ENCODE measurements around the gene LMNTD2. TPM values are rescaled to one million over a fixed set of nuclear protein-coding genes. Genes with fewer than 3 reads are reported as not detected.

LMNTD2 gene
- total and polyA plus RNA-seq, 2 of the 13 experiments (the other 11 are each of a cell fraction or from before 2014, with no cell fraction given) = 1.1 to 3.1 TPM

DNA sequence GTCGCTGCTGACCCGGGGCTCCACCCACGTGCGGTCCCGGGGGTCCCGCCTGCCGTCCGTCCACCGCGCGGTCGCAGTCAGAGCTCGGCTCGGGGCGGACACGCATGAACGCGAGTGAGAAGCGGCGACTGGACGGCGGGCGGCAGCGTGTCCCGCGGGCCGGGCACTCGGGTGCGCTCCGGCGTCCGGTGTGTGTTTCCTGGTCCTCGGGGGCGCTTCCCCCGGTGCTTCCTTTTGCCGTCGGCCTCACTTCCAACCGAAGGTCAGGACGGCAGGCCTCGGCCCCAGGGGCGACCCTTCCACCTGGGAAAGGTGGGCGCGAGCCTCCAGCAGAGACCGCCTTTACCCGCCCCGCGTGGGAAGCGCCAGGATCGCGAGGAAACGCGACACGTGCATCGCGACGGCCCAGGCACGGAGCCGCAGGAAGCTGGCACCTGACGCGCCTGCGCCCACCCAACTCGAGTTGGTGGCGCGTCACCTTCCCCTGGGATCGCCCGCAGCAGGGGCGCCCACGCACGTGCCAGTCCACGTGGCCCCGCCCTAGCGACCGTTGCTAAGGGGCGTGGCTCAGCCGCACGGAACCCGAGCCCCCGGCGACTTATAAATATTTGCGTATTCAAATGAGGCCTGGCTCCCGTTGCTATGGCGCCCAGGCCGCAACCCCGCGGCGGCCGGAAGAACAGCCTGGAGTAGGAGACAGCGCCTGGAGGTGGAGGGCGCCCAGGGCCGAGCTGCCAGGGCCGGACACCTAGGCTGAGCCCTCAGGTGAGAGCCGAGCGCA, 23.5 kb downstream of the LMNTD2 start, which contains the start of gene LRRC56 (continued):
- TF ChIP-seq, protein P1, sequence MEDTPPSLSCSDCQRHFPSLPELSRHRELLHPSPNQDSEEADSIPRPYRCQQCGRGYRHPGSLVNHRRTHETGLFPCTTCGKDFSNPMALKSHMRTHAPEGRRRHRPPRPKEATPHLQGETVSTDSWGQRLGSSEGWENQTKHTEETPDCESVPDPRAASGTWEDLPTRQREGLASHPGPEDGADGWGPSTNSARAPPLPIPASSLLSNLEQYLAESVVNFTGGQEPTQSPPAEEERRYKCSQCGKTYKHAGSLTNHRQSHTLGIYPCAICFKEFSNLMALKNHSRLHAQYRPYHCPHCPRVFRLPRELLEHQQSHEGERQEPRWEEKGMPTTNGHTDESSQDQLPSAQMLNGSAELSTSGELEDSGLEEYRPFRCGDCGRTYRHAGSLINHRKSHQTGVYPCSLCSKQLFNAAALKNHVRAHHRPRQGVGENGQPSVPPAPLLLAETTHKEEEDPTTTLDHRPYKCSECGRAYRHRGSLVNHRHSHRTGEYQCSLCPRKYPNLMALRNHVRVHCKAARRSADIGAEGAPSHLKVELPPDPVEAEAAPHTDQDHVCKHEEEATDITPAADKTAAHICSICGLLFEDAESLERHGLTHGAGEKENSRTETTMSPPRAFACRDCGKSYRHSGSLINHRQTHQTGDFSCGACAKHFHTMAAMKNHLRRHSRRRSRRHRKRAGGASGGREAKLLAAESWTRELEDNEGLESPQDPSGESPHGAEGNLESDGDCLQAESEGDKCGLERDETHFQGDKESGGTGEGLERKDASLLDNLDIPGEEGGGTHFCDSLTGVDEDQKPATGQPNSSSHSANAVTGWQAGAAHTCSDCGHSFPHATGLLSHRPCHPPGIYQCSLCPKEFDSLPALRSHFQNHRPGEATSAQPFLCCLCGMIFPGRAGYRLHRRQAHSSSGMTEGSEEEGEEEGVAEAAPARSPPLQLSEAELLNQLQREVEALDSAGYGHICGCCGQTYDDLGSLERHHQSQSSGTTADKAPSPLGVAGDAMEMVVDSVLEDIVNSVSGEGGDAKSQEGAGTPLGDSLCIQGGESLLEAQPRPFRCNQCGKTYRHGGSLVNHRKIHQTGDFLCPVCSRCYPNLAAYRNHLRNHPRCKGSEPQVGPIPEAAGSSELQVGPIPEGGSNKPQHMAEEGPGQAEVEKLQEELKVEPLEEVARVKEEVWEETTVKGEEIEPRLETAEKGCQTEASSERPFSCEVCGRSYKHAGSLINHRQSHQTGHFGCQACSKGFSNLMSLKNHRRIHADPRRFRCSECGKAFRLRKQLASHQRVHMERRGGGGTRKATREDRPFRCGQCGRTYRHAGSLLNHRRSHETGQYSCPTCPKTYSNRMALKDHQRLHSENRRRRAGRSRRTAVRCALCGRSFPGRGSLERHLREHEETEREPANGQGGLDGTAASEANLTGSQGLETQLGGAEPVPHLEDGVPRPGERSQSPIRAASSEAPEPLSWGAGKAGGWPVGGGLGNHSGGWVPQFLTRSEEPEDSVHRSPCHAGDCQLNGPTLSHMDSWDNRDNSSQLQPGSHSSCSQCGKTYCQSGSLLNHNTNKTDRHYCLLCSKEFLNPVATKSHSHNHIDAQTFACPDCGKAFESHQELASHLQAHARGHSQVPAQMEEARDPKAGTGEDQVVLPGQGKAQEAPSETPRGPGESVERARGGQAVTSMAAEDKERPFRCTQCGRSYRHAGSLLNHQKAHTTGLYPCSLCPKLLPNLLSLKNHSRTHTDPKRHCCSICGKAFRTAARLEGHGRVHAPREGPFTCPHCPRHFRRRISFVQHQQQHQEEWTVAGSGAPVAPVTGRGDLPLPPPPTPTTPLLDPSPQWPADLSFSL (CRISPR knock-in tag; IDR thresholded peaks at IDR 0.05) = no peak
- no peak for TF ChIP-seq FOXP1 (IDR thresholded peaks at IDR 0.05)
- no peak for TF ChIP-seq FOXP1 (CRISPR knock-in tag; IDR thresholded peaks at IDR 0.05)
- no peak for TF ChIP-seq CBX2 (IDR thresholded peaks at IDR 0.05; ENCODE audit: low read depth, low read length)
- no peak for TF ChIP-seq CBX2 (CRISPR knock-in tag; IDR thresholded peaks at IDR 0.05; ENCODE audit: low read depth)
- peak; percentile 98 for TF ChIP-seq RFX1 (IDR thresholded peaks at IDR 0.05)
- no peak for TF ChIP-seq NFE2L2 (IDR thresholded peaks at IDR 0.05; ENCODE audit: low read length)
- TF ChIP-seq, protein P2, sequence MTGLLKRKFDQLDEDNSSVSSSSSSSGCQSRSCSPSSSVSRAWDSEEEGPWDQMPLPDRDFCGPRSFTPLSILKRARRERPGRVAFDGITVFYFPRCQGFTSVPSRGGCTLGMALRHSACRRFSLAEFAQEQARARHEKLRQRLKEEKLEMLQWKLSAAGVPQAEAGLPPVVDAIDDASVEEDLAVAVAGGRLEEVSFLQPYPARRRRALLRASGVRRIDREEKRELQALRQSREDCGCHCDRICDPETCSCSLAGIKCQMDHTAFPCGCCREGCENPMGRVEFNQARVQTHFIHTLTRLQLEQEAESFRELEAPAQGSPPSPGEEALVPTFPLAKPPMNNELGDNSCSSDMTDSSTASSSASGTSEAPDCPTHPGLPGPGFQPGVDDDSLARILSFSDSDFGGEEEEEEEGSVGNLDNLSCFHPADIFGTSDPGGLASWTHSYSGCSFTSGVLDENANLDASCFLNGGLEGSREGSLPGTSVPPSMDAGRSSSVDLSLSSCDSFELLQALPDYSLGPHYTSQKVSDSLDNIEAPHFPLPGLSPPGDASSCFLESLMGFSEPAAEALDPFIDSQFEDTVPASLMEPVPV (CRISPR knock-in tag; IDR thresholded peaks at IDR 0.05) = peak; percentile 68; the same call in 1 of the 2 replicates
- TF ChIP-seq KDM2A (CRISPR knock-in tag; IDR thresholded peaks at IDR 0.05; ENCODE audit: borderline replicate concordance, low read depth) = peak; percentile 85; the same call in 1 of the 2 replicates

All from HepG2 (cell line).